OCI-LY3 (cell line): ENCODE results near the gene POU6F2.

Source experiments
- H2AFZ ChIP-seq: fragments of 200-600, 300-600 bp; shearing (Covaris generic); 2 replicates; pipeline ENCODE4 v1.6.0; 2014; ENCODE audit warnings: antibody characterized with exemption, low read depth, low read length
- H3K27ac ChIP-seq: fragments of 200-600, 300-600 bp; sonication (generic); 2 replicates; pipeline ENCODE4 v1.5.1; 2014; ENCODE audit warnings: mild to moderate bottlenecking, low read length, moderate library complexity, mixed read lengths
- H3K27me3 ChIP-seq: fragments of 200-600, 300-600 bp; sonication (generic); 2 replicates; pipeline ENCODE4 v1.6.1; 2014; ENCODE audit warnings: low read depth, low read length, mixed read lengths
- H3K36me3 ChIP-seq: fragments of 200-600, 300-600 bp; sonication (generic); replicated peaks from 2 replicates; pipeline ENCODE3; 2014; ENCODE audit warnings: low read depth, low read length, mixed read lengths
- H3K4me1 ChIP-seq: fragments of 300-600, 200-600 bp; sonication (generic); 2 replicates; pipeline ENCODE4 v1.6.1; 2014; ENCODE audit warnings: low read length, mixed read lengths
- H3K4me2 ChIP-seq: fragments of 200-600, 300-600 bp; sonication (generic); 2 replicates; pipeline ENCODE4 v1.6.1; 2014; ENCODE audit warnings: low read length, mixed read lengths
- H3K4me3 ChIP-seq: fragments of 300-600, 200-600 bp; sonication (generic); 2 replicates; pipeline ENCODE4 v1.5.1; 2014; ENCODE audit warnings: antibody characterized with exemption, mild to moderate bottlenecking, low read length, moderate library complexity
- H3K79me2 ChIP-seq: fragments of 300-600, 200-600 bp; shearing (Covaris generic); 2 replicates; pipeline ENCODE4 v1.6.1; 2014; ENCODE audit warnings: mild to moderate bottlenecking, low read length, mixed read lengths
- H3K9ac ChIP-seq: fragments of 300-600, 200-600 bp; shearing (Covaris generic); 2 replicates; pipeline ENCODE4 v1.6.0; 2014; ENCODE audit warnings: mild to moderate bottlenecking, low read length, moderate library complexity
- H3K9me3 ChIP-seq: fragments of 200-600, 300-600 bp; shearing (Covaris generic); 2 replicates; pipeline ENCODE4 v1.6.1; 2014; ENCODE audit warnings: low read length, mixed read lengths; ENCODE audit not compliant: insufficient read depth
- H4K20me1 ChIP-seq: fragments of 200-600, 300-600 bp; sonication (generic); 2 replicates; pipeline ENCODE4 v1.6.1; 2016; ENCODE audit warnings: low read length, mixed read lengths; ENCODE audit not compliant: insufficient read depth
- EZH2phosphoT487 ChIP-seq: fragments of 200-600 bp; shearing (Covaris generic); IDR thresholded peaks from 2 replicates; pipeline ENCODE4 v1.6.1; 2018; ENCODE audit warnings: antibody characterized with exemption, mixed run types, low read depth
- TF ChIP-seq, protein P1 (sequence below): fragments of 200-600, 300-600 bp; sonication (generic); IDR thresholded peaks from 2 replicates; pipeline ENCODE4 v1.5.1; 2014; ENCODE audit warnings: antibody characterized with exemption, low read length, low read depth

Gene POU6F2

DNA sequence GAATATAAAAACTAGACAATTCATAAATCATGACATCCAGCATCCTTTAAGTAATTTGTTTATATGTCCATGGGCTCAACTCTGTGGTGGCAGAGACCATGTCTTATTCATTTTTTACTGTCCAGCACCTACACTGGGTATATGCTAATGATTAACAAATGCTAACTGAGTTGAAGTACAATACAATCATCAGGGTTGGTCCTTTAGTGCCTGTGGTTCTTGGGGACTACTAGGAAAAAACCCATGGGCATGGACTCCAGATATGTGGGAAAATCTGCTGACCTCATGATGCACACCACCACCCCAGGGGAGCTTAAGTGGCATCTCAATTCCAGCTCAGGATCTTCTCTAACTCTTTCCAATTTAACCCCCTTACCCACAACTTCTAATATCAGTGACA is 503.2 kb downstream of the POU6F2 start:
- peaks cover 9% of the 10 kb centered on the region; the same call in 1 of the 2 replicates for H3K27me3 ChIP-seq
- H3K4me1 ChIP-seq = no peaks in the 10 kb centered on the region
- H2AFZ ChIP-seq = no peak overlapping the region
- no peak overlapping the region for H3K27ac ChIP-seq
- H3K9ac ChIP-seq = no peak overlapping the region
- no peaks in the 10 kb centered on the region for H3K79me2 ChIP-seq
- no peaks in the 10 kb centered on the region for H3K36me3 ChIP-seq
- H3K9me3 ChIP-seq = no peaks in the 10 kb centered on the region
- no peak for TF ChIP-seq EZH2phosphoT487
- TF ChIP-seq, protein P1, sequence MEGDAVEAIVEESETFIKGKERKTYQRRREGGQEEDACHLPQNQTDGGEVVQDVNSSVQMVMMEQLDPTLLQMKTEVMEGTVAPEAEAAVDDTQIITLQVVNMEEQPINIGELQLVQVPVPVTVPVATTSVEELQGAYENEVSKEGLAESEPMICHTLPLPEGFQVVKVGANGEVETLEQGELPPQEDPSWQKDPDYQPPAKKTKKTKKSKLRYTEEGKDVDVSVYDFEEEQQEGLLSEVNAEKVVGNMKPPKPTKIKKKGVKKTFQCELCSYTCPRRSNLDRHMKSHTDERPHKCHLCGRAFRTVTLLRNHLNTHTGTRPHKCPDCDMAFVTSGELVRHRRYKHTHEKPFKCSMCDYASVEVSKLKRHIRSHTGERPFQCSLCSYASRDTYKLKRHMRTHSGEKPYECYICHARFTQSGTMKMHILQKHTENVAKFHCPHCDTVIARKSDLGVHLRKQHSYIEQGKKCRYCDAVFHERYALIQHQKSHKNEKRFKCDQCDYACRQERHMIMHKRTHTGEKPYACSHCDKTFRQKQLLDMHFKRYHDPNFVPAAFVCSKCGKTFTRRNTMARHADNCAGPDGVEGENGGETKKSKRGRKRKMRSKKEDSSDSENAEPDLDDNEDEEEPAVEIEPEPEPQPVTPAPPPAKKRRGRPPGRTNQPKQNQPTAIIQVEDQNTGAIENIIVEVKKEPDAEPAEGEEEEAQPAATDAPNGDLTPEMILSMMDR = no peak
- no peak overlapping the region for H3K4me2 ChIP-seq
- H3K4me3 ChIP-seq = no peak overlapping the region
- no peaks in the 10 kb centered on the region for H4K20me1 ChIP-seq

DNA sequence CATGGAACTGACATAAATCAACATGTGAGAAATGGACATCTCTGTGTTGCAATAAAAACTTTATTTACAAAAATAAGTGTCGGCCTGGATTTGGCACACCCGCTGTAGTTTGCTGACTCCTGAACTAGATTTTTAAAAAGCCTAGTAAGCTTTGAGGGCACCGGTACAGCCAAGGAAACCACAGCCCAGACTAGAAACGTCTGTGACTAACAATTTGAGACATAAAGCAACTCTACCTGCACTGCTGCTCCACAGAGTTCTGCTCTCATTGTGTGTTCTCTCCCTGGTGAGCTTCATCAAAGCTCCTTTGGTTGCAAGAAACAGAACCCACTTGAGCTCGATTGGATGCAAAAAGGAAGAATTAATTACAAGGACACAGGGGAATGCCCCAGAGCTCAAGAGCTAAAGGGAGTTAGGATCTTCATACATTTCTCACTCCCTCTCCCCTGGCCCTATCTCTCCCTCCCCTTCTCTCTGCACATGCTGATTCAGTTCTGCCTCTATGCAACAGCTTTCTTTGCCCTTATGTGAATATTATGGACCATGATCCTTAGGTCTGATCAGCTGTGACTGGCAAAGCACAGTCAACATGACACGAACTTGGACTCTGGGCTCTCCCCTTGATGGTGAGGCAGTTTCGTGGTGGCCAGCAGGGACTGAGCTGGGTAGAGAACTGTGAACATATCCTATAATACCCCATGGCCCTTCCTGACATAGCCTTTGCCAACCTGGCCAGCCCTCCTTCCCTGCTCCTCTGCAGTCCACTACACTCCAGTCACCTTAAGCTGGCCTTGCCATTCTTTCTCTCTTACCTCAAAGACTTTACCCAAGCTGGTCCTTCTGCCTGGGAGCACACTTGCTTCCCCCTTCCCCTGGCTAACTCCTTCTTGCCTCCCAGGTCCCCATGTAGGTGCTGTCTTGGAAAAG is 511.0 kb downstream of the POU6F2 start:
- no peak overlapping the region for H2AFZ ChIP-seq
- H4K20me1 ChIP-seq = no peaks in the 10 kb centered on the region
- no peaks in the 10 kb centered on the region for H3K36me3 ChIP-seq
- H3K79me2 ChIP-seq = no peaks in the 10 kb centered on the region
- H3K4me3 ChIP-seq = no peak overlapping the region
- no peaks in the 10 kb centered on the region for H3K4me1 ChIP-seq
- no peak overlapping the region for H3K9ac ChIP-seq
- no peak for TF ChIP-seq EZH2phosphoT487
- TF ChIP-seq, protein P1 = no peak
- peaks cover 34% of the 10 kb centered on the region for H3K27me3 ChIP-seq
- H3K27ac ChIP-seq = no peak overlapping the region
- no peak overlapping the region for H3K4me2 ChIP-seq
- no peaks in the 10 kb centered on the region for H3K9me3 ChIP-seq

DNA sequence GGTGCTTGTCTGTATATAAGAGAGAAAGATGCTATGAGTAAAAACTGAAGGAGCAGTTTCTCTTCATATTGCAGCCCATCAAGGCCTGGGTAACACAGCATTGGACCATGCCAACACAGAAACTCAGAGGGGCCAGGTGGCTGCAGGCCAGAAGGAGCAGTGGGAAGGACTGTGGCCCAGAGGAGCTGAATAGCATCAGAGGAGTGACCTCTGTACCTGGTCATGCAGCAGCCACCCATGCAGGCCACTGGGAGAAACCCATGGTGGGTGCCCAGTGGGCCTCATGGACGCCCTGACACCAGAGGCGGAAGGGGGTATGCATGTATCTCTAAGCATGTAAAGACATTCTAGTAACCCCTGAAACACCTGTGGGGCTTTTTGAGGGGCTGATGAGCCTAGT is 512.6 kb downstream of the POU6F2 start:
- Histone ChIP-seq H4K20me1 (no peaks in the 10 kb centered on the region), H3K27ac (no peak overlapping the region), H3K4me3 (no peak overlapping the region), H2AFZ (no peak overlapping the region), H3K9ac (no peak overlapping the region), H3K79me2 (no peaks in the 10 kb centered on the region), H3K36me3 (no peaks in the 10 kb centered on the region), H3K9me3 (no peaks in the 10 kb centered on the region), H3K27me3 (peaks cover 32% of the 10 kb centered on the region), H3K4me1 (no peaks in the 10 kb centered on the region), H3K4me2 (no peak overlapping the region)
- TF ChIP-seq, protein P1 = no peak
- no peak for TF ChIP-seq EZH2phosphoT487

DNA sequence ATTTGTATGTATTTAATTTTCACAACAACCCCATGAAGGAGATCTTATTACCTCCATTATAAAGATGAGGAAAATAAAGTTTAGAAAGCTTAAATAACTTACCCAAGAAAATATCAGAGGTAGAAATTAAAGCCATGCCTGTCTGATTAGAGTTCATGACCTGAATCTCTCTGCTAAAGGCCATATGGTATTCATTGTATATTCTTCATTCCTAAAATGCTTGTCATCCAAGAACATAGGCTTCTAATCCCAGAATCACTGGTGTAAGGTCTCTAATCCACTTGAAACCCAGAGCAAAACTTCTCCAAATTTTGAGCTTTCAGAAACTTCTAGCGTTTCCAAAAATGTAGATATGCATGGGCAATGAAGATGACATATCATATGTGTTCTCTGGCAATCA is 516.2 kb downstream of the POU6F2 start:
- Histone ChIP-seq H3K4me1 (no peaks in the 10 kb centered on the region), H4K20me1 (no peaks in the 10 kb centered on the region), H3K9me3 (no peaks in the 10 kb centered on the region), H3K36me3 (no peaks in the 10 kb centered on the region), H3K79me2 (no peaks in the 10 kb centered on the region), H3K27me3 (peaks cover 26% of the 10 kb centered on the region), H3K4me2 (no peak overlapping the region), H3K27ac (no peak overlapping the region), H3K9ac (no peak overlapping the region), H2AFZ (no peak overlapping the region), H3K4me3 (no peak overlapping the region)
- no peak for TF ChIP-seq EZH2phosphoT487
- TF ChIP-seq, protein P1 = no peak
